K562 (cell line): ENCODE results near the gene SAE1. TPM values are rescaled to one million over a fixed set of nuclear protein-coding genes. Genes with fewer than 3 reads are reported as not detected.

Source experiments
- ATAC-seq: fragments of 200-7000 bp; cut with Tn5 transposase; 3 replicates; pipeline ENCODE4 v1.9.1; 2020; ENCODE audit warnings: moderate library complexity
- Bru-seq: library from RNA; stranded (reverse); fragments of 400-500 nt; gene quantifications from one replicate; lab custom pipeline; 2021; lab: Mats Ljungman, UMichigan
- BruChase-seq, 2 experiments: library from RNA; stranded (reverse); fragments of 400-500 nt; gene quantifications; one replicate each; lab custom pipeline; 2021; lab: Mats Ljungman, UMichigan
- BruUV-seq: library from RNA; stranded (reverse); fragments of 400-500 nt; replicated peaks from 2 replicates; lab custom pipeline; 2021; lab: Mats Ljungman, UMichigan
- CTCF ChIA-PET: fragments of 300-600 bp; formaldehyde crosslinking; extraction: SDS; loops from one replicate; lab custom pipeline; 2021; ENCODE audit warnings: low intra/inter-chr PET ratio; lab: Yijun Ruan, JAX
- POLR2A ChIA-PET: fragments of 300-600, 350-650 bp; sonication (Branson Sonifier 250); formaldehyde crosslinking; extraction: SDS; loops from one replicate; lab custom pipeline; 2021; ENCODE audit warnings: antibody characterized with exemption, inconsistent platforms; lab: Yijun Ruan, JAX
- DNase-seq, 4 experiments: peaks; one replicate each; pipeline versions ENCODE4 v3.0.0 to v3.0.0-alpha.2; 2011 to 2018; ENCODE audit warnings: low spot score in 3 of 4, mixed read lengths in 3 of 4; ENCODE audit errors: extremely low read depth in 1 of 4
- FAIRE-seq: peaks from 2 replicates; lab custom pipeline; 2011; peaks lifted over from hg19 to GRCh38; lab: Jason Lieb, UNC
- H2AFZ ChIP-seq: 2 replicates; pipeline ENCODE4 v1.6.0; 2011; ENCODE audit warnings: low read depth, low read length, control low read depth, inconsistent platforms
- H3K27ac ChIP-seq: fragments of 200-600 bp; 3 replicates; pipeline ENCODE4 v1.8.0; 2011; ENCODE audit warnings: low read depth, mild to moderate bottlenecking, control low read depth, inconsistent platforms, low read length, moderate library complexity, mixed read lengths; ENCODE audit errors: extremely low read depth
- H3K27me3 ChIP-seq, 2 experiments: fragments of 300-600 bp in 1 of 2; 2 replicates in 1 of 2; 3 replicates in 1 of 2; pipeline versions ENCODE4 v1.6.0 to v1.8.0; 2011; ENCODE audit warnings: inconsistent platforms in 2 of 2, low read length in 2 of 2, mild to moderate bottlenecking in 1 of 2, mixed read lengths in 1 of 2, moderate library complexity in 1 of 2; ENCODE audit not compliant: control insufficient read depth in 2 of 2, insufficient read depth in 2 of 2
- H3K36me3 ChIP-seq: fragments of 300-600 bp; 3 replicates; pipeline ENCODE4 v1.8.0; 2011; ENCODE audit warnings: mild to moderate bottlenecking, low read length, inconsistent platforms; ENCODE audit not compliant: control insufficient read depth, insufficient read depth
- H3K4me1 ChIP-seq, 2 experiments: fragments of 200-600 bp in 1 of 2; replicated peaks in 1 of 2; 2 replicates in 1 of 2; 3 replicates in 1 of 2; pipeline versions ENCODE4 v1.5.1 to v1.8.0; 2011; ENCODE audit warnings: inconsistent platforms in 2 of 2, low read length in 2 of 2, mild to moderate bottlenecking in 1 of 2, mixed read lengths in 1 of 2, moderate library complexity in 1 of 2; ENCODE audit not compliant: control insufficient read depth in 2 of 2, insufficient read depth in 2 of 2
- H3K4me2 ChIP-seq: 2 replicates; pipeline ENCODE4 v1.6.1; 2011; ENCODE audit warnings: low read length, control low read depth, inconsistent platforms, mixed read lengths; ENCODE audit not compliant: insufficient read depth
- H3K4me3 ChIP-seq: fragments of 200-600 bp; sonication (generic), shearing (Covaris generic); 2 replicates; pipeline ENCODE4 v1.5.1; 2016; ENCODE audit warnings: control low read depth, inconsistent platforms
- H3K79me2 ChIP-seq: fragments of 200-600 bp; 3 replicates; pipeline ENCODE4 v1.8.0; 2011; ENCODE audit warnings: low read length, inconsistent platforms; ENCODE audit not compliant: control insufficient read depth, insufficient read depth
- H3K9ac ChIP-seq, 2 experiments: 2 replicates each; pipeline versions ENCODE4 v1.6.0 to v1.6.1; 2011; ENCODE audit warnings: low read depth in 2 of 2, low read length in 2 of 2, control low read depth in 1 of 2, inconsistent platforms in 1 of 2, mild to moderate bottlenecking in 1 of 2, mixed read lengths in 1 of 2; ENCODE audit not compliant: insufficient read depth in 1 of 2
- H3K9me1 ChIP-seq: one replicate; pipeline ENCODE4 v1.6.0; 2011; ENCODE audit warnings: inconsistent platforms, mild to moderate bottlenecking, low read length, moderate library complexity; ENCODE audit not compliant: control insufficient read depth, insufficient read depth
- H3K9me3 ChIP-seq: replicated peaks from 2 replicates; pipeline ENCODE4 v1.5.1; 2011; ENCODE audit warnings: low read depth, low read length, inconsistent platforms; ENCODE audit not compliant: control insufficient read depth, insufficient read depth
- H4K20me1 ChIP-seq: replicated peaks from 2 replicates; pipeline ENCODE4 v1.6.1; 2011; ENCODE audit warnings: low read length, inconsistent platforms, mixed read lengths; ENCODE audit not compliant: control insufficient read depth, insufficient read depth
- ELF1 ChIP-seq: fragments of 200-800 bp; sonication (Bioruptor generic); IDR thresholded peaks from 2 replicates; pipeline ENCODE4 v1.6.1; 2016; ENCODE audit warnings: missing genetic modification characterization, missing compliant biosample characterization
- ID3 ChIP-seq, 2 experiments: fragments of 250-450 bp in 1 of 2; fragments of 450-650 bp in 1 of 2; sonication (Bioruptor Pico) in 1 of 2; IDR thresholded peaks; 2 replicates each; pipeline versions ENCODE4 v1.6.1 to v1.8.0; 2016 to 2021; ENCODE audit warnings: mild to moderate bottlenecking in 2 of 2, moderate library complexity in 2 of 2, missing compliant biosample characterization in 1 of 2, missing genetic modification characterization in 1 of 2
- JUND ChIP-seq, 2 experiments: IDR thresholded peaks; 2 replicates in 1 of 2; 3 replicates in 1 of 2; pipeline ENCODE4 v1.6.1; 2011; ENCODE audit warnings: borderline replicate concordance in 2 of 2, low read depth in 2 of 2, low read length in 2 of 2, improper control_type of control experiment in 1 of 2, missing biosample characterization in 1 of 2, missing genetic modification characterization in 1 of 2, missing genetic modification reagents in 1 of 2
- MITF ChIP-seq: IDR thresholded peaks from 2 replicates; pipeline ENCODE4 v1.6.1; 2014; ENCODE audit warnings: antibody characterized with exemption
- RBFOX2 ChIP-seq: fragments of 200-400 bp; formaldehyde crosslinking; IDR thresholded peaks from 2 replicates; pipeline ENCODE4 v1.6.1; 2017; ENCODE audit warnings: low read depth, mild to moderate bottlenecking, low read length, moderate library complexity
- TRIM25 ChIP-seq: fragments of 450-650 bp; IDR thresholded peaks from 2 replicates; pipeline ENCODE4 v1.7.0; 2016; ENCODE audit warnings: borderline replicate concordance
- YBX1 ChIP-seq: fragments of 450-650 bp; IDR thresholded peaks from 2 replicates; pipeline ENCODE4 v1.7.1; 2016; ENCODE audit warnings: mild to moderate bottlenecking
- ZNF174 ChIP-seq: fragments of 250-450 bp; sonication (Bioruptor Pico); IDR thresholded peaks from 2 replicates; pipeline ENCODE4 v1.4.0; 2020; ENCODE audit warnings: mild to moderate bottlenecking
- ZNF586 ChIP-seq: fragments of 450-650 bp; formaldehyde crosslinking; conservative IDR thresholded peaks from 2 replicates; pipeline ENCODE4 v1.4.0; 2020; ENCODE audit warnings: mild to moderate bottlenecking, moderate library complexity
- WGBS: fragments of 100-300 bp; shearing (Covaris generic); methylation state at CpG from one replicate; pipeline ENCODE4 v1.1.6; 2016; ENCODE audit warnings: low coverage, mixed read lengths; ENCODE audit not compliant: insufficient coverage; ENCODE audit errors: missing lambda C conversion rate; 5-methylcytosine and 5-hydroxymethylcytosine counted together
- in situ Hi-C: fragments of 300-500 bp; cut with MboI; formaldehyde crosslinking; loops from 4 replicates; pipeline ENCODE4 v1.15.0; 2018; ENCODE audit warnings: inconsistent platforms, mixed read lengths
- intact Hi-C: fragments of 100-400 bp; cut with micrococcal nuclease; formaldehyde crosslinking; loops from 2 replicates; pipeline ENCODE4 v1.14.2; 2022
- long read RNA-seq, 3 experiments: library from polyadenylated mRNA in 2 of 3; library from RNA in 1 of 3; unstranded in 2 of 3; stranded (forward) in 1 of 3; transcript quantifications; one replicate each; pipeline ENCODE4 v2.0.0, GENCODE V29; 2019 to 2022
- polyA minus RNA-seq, 3 experiments: library from RNA; depleted of rRNA, polyadenylated mRNA; stranded (reverse); fragments of >200 nt; gene quantifications; 2 replicates each; pipeline ENCODE4 v1.2.3, GENCODE V29; 2011
- polyA plus RNA-seq, 8 experiments: library from polyadenylated mRNA; depleted of rRNA in 4 of 8; stranded (reverse) in 5 of 8; unstranded in 3 of 8; fragments of >200 nt; fragmentation: Nextera tagmentation in 2 of 8; fragmentation: Illumina TruSeq in 1 of 8; extraction: Ambion mirVana in 2 of 8; extraction: Trizol in 1 of 8; gene quantifications; 2 replicates each; pipeline versions ENCODE4 v1.2.1 to v1.2.3, GENCODE V29; 2011 to 2014; ENCODE audit warnings: inconsistent platforms in 1 of 8, missing spikeins in 1 of 8
- total RNA-seq, 7 experiments: library from RNA; depleted of rRNA in 6 of 7; stranded (reverse); fragments of >200 nt in 6 of 7; fragmentation: Illumina TruSeq in 2 of 7; extraction: Trizol in 2 of 7; gene quantifications; 2 replicates each; pipeline versions ENCODE4 v1.2.1 to v1.2.3, GENCODE V29; 2011 to 2021; ENCODE audit warnings: low replicate concordance in 1 of 7

Gene SAE1
- 86.7 and 121 TPM in 2 replicates for total RNA-seq (2011; cell fraction: chromatin; rRNA removed; ENCODE audit: low replicate concordance)
- total RNA-seq (2011; cell fraction: nucleolus; rRNA removed): 37.9 and 42.4 TPM in 2 replicates
- total RNA-seq (2011; cell fraction: nucleoplasm; rRNA removed): 54.9 and 55.4 TPM in 2 replicates
- 194 and 213 TPM in 2 replicates for total RNA-seq (2014; rRNA removed)
- total RNA-seq (2014; rRNA removed; fragmentation: Illumina TruSeq; extraction: Trizol): 215 and 244 TPM in 2 replicates
- total RNA-seq (2015; rRNA removed; fragmentation: Illumina TruSeq; extraction: Trizol): 220 and 231 TPM in 2 replicates
- 205 and 217 TPM in 2 replicates for total RNA-seq (2021)
- 199 and 297 TPM in 2 replicates for polyA plus RNA-seq (2011; rRNA removed)
- 175 and 205 TPM in 2 replicates for polyA plus RNA-seq (2011; cell fraction: cytosol; rRNA removed)
- 41.2 and 60.5 TPM in 2 replicates for polyA plus RNA-seq (2011; cell fraction: nucleus; rRNA removed)
- 207 and 215 TPM in 2 replicates for polyA plus RNA-seq (2012)
- polyA plus RNA-seq (2014; fragmentation: Illumina TruSeq; extraction: Trizol): 293 and 299 TPM in 2 replicates
- polyA plus RNA-seq (2014; fragmentation: Nextera tagmentation; extraction: Ambion mirVana): 100 to 1,000 TPM in 1 of 2 experiments, 10 to 100 TPM in 1; 82.8 to 133 TPM
- 250 and 273 TPM in 2 replicates for polyA plus RNA-seq (2014; rRNA removed)
- 138 and 156 TPM in 2 replicates for polyA minus RNA-seq (2011; rRNA and poly(A)+ RNA removed)
- 63.5 and 64.3 TPM in 2 replicates for polyA minus RNA-seq (2011; cell fraction: cytosol; rRNA and poly(A)+ RNA removed)
- 11.0 and 20.4 TPM in 2 replicates for polyA minus RNA-seq (2011; cell fraction: nucleus; rRNA and poly(A)+ RNA removed)
- percentile 88 among the genes with signal in this experiment for Bru-seq, nascent RNA
- percentile 93 among the genes with signal in this experiment for BruChase-seq, experiment 1, labeled RNA remaining after a 2-hour chase
- BruChase-seq, experiment 2, labeled RNA remaining after a 6-hour chase: percentile 90 among the genes with signal in this experiment
- long read RNA-seq, experiment 1, transcript SAE1-202 (8 exons, 1,851 nt): minor isoform, 24 of 947 reads
- long read RNA-seq, experiment 1, transcript SAE1-201 (9 exons, 2,049 nt): major isoform, 513 of 947 reads
- long read RNA-seq, experiment 1, partial matches to known transcripts: 324 of 947 reads
- long read RNA-seq, experiment 1, other reads (novel, unspliced or antisense): 82 of 947 reads
- long read RNA-seq, experiment 2, transcript SAE1-202 (8 exons, 1,851 nt): minor isoform, 5 of 249 reads
- long read RNA-seq, experiment 2, transcript SAE1-201 (9 exons, 2,049 nt): major isoform, 138 of 249 reads
- long read RNA-seq, experiment 2, partial matches to known transcripts: 35 of 249 reads
- long read RNA-seq, experiment 2, other reads (novel, unspliced or antisense): 71 of 249 reads
- long read RNA-seq, experiment 3, transcript SAE1-201 (9 exons, 2,049 nt): major isoform, 292 of 393 reads
- long read RNA-seq, experiment 3, transcript SAE1-202 (8 exons, 1,851 nt): minor isoform, 11 of 393 reads
- long read RNA-seq, experiment 3, partial matches to known transcripts: 24 of 393 reads
- long read RNA-seq, experiment 3, other reads (novel, unspliced or antisense): 63 of 393 reads

GRCh38 chr19:47130589-47131227 lies at the start of gene SAE1:
Gene SAE1 (plus strand): TSS chr19:47130835. CDS start chr19:47130931, 96 bp downstream.
- DNase-seq: peak; percentile 96 to 99 (median 98)
- Histone ChIP-seq H3K79me2 (peaks cover 51% of the 10 kb centered on the region), H3K4me2 (peak within 1 kb of the TSS; percentile 97), H2AFZ (peak within 1 kb of the TSS; percentile 86), H3K9me1 (no peaks in the 10 kb centered on the region), H3K27me3 (no peaks in the 10 kb centered on the region), H3K4me1 (peaks cover 20 to 31% of the 10 kb centered on the region in 2 experiments; a peak in 4 of 5 replicates), H4K20me1 (no peaks in the 10 kb centered on the region; the same call in 1 of the 2 replicates), H3K27ac (peak within 1 kb of the TSS; percentile 92), H3K36me3 (peaks cover 35% of the 10 kb centered on the region), H3K4me3 (peak within 1 kb of the TSS; percentile 68), H3K9me3 (peaks cover 7% of the 10 kb centered on the region), H3K9ac (peak within 1 kb of the TSS; percentile 90 to 93)
- intact Hi-C loops (loop anchor here (2.0 to 5.0 kb wide), 3 partner anchors 18 to 278 kb away; partner anchors contain the start of genes AP2S1 and ZC3H4), in situ Hi-C loops (no loop called here)
- POLR2A ChIA-PET: interaction anchor here (0.6 to 12.1 kb wide), 25 partner anchors 8 to 353 kb away, joined by 3 to 109 read pairs (median 4); partner anchors contain the start of genes CCDC9 and ZC3H4
- ATAC-seq: peak; percentile 90
- CTCF ChIA-PET: interaction anchor here (0.9 kb wide), 1 partner anchor 51 kb away, joined by 3 read pairs; no protein-coding TSS in a partner anchor
- no TSS peak for BruUV-seq
- 1% methylated on average over 51 of the region's 51 CpGs for WGBS
- peak; percentile 98 for FAIRE-seq
- peak; percentile 98 for TF ChIP-seq RBFOX2
- peak; percentile 95 for TF ChIP-seq MITF
- TF ChIP-seq TRIM25: peak; percentile 87; the same call in 1 of the 2 replicates
- TF ChIP-seq ELF1: peak; percentile 57; the same call in 1 of the 2 replicates
- TF ChIP-seq ZNF174 (CRISPR knock-in tag): no peak
- no peak; the same call in 1 of the 2 replicates for TF ChIP-seq ID3 (CRISPR knock-in tag; IDR thresholded peaks at IDR 0.05)
- TF ChIP-seq ID3 (tag; IDR thresholded peaks at IDR 0.05): peak; percentile 71
- TF ChIP-seq JUND (IDR thresholded peaks at IDR 0.05; ENCODE audit: borderline replicate concordance, low read depth, low read length): peak; percentile 52
- no peak; the same call in 2 of the 3 replicates for TF ChIP-seq JUND (tag; IDR thresholded peaks at IDR 0.05; ENCODE audit: borderline replicate concordance, low read depth, low read length)
- TF ChIP-seq ZNF586 (CRISPR knock-in tag): no peak
- no peak for TF ChIP-seq YBX1
